ENCODE results near the gene CCDC200.
"Not testable (repeated sequence)": the region's sequence is repeated elsewhere in the genome, so short reads cannot be mapped to it uniquely, and the experiment has no call there.

Gene CCDC200

DNA sequence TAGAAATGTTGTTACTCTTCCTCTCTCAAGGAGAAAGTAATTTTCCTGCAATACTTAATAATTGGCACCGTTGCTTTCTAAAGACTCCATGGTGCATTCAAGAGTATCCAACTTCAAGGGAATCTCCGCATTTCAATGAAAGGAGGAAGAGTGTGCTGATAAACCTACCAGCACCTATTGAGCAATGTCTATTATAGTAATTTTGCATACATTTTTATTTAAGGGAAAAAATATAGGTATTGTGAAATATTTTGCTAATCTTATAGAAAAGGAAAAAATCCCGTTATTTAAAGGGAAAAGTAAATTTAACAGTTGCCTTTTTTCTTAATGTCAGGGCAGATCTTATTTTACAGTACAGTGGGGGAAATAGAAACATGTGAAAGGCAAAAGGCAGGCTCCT lies 17.8 kb downstream of the CCDC200 start:
- Mint-ChIP-seq H3K9me3 (no peaks in the 10 kb centered on the region), H3K4me1 (ENCODE audit: low read depth) (peaks cover 23% of the 10 kb centered on the region), H3K36me3 (ENCODE audit: low read depth) (peaks cover 27% of the 10 kb centered on the region), H3K27me3 (ENCODE audit: low read depth) (no peaks in the 10 kb centered on the region), H3K27ac (peak overlapping the region; percentile 97), H3K4me3 (peak overlapping the region; percentile 99)
- DNase-seq (ENCODE audit: low spot score) = no peak

DNA sequence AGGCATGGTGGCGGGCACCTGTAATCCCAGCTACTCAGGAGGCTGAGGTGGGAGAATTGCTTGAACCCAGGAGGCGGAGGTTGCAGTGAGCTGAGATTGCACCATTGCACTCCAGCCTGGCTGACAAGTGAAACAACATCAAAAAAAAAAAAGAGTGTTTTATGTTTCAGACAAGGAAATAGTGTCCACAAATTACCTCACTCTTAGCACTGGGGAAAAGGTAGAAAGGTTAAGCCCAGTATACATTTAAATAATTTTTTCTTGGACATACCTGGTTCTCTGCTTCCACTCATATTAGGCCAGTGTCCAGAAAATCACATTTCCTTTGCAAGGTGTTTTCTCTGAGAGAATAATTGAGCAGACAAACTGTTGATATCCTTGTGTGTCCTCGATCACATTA lies 25.4 kb downstream of the CCDC200 start:
- DNase-seq (ENCODE audit: low spot score); H3K27ac Mint-ChIP-seq; H3K4me3 Mint-ChIP-seq; H3K27me3 Mint-ChIP-seq (ENCODE audit: low read depth); H3K4me1 Mint-ChIP-seq (ENCODE audit: low read depth); H3K9me3 Mint-ChIP-seq: not testable (repeated sequence)
- peaks cover 42% of the 10 kb centered on the region for H3K36me3 Mint-ChIP-seq (ENCODE audit: low read depth)

DNA sequence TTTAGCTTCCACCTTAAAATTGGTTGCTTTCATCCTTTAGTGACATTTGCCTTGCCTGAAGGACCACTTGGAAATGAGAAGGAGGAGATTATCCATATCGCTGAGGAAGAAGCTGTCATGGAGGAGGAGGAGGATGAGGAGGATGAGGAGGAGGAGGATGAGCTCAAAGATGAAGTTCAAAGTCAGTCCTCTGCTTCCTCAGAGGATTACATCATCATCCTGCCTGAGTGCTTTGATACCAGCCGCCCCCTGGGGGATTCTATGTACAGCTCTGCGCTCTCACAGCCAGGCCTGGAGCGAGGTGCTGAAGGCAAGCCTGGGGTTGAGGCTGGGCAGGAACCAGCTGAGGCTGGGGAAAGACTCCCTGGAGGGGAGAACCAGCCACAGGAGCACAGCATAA lies 28.3 kb downstream of the CCDC200 start:
- Mint-ChIP-seq H3K36me3 (ENCODE audit: low read depth) (peaks cover 51% of the 10 kb centered on the region), H3K27ac (no peak overlapping the region), H3K4me1 (ENCODE audit: low read depth) (no peaks in the 10 kb centered on the region), H3K4me3 (no peak overlapping the region), H3K27me3 (ENCODE audit: low read depth) (no peaks in the 10 kb centered on the region), H3K9me3 (no peaks in the 10 kb centered on the region)
- DNase-seq (ENCODE audit: low spot score) = no peak

DNA sequence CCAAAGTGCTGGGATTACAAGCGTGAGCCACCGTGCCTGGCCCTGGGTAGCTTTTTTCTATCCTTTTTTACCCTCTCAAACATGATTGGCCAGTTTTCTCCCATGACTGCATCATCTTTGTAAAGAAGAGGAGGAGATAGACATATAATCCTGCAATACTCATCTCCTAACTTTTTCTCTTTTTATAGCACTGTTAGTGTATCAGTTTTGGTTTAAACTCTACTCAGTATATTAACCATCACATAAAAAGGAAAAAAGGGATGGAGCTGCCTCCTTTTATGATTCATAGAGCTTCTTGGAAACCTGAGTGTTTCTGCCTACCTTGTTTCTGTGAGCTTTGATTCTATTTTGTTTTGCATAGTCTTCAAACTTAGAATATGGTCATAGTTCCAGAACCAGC lies 28.8 kb downstream of the CCDC200 start:
- Mint-ChIP-seq H3K4me1 (ENCODE audit: low read depth) (no peaks in the 10 kb centered on the region), H3K4me3 (no peak overlapping the region), H3K27me3 (ENCODE audit: low read depth) (no peaks in the 10 kb centered on the region), H3K27ac (no peak overlapping the region), H3K36me3 (ENCODE audit: low read depth) (peaks cover 55% of the 10 kb centered on the region), H3K9me3 (no peaks in the 10 kb centered on the region)
- DNase-seq (ENCODE audit: low spot score) = no peak

DNA sequence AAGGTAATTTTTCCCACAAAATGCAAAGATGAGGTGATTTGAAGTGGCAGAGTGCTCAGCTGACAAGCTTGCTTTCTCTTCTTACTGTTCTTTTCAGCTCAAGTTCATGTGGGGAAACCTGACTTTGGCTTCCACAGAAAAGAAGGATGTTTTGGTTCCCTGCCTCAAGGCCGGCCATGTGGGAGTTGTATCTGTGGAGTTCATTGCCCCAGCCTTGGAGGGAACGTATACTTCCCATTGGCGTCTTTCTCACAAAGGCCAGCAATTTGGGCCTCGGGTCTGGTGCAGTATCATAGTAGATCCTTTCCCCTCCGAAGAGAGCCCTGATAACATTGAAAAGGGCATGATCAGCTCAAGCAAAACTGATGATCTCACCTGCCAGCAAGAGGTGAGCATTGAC lies 35.2 kb downstream of the CCDC200 start:
- Mint-ChIP-seq H3K4me3 (no peak overlapping the region), H3K4me1 (ENCODE audit: low read depth) (no peaks in the 10 kb centered on the region), H3K27me3 (ENCODE audit: low read depth) (no peaks in the 10 kb centered on the region), H3K9me3 (no peaks in the 10 kb centered on the region), H3K36me3 (ENCODE audit: low read depth) (peaks cover 70% of the 10 kb centered on the region), H3K27ac (no peak overlapping the region)
- DNase-seq (ENCODE audit: low spot score) = no peak

DNA sequence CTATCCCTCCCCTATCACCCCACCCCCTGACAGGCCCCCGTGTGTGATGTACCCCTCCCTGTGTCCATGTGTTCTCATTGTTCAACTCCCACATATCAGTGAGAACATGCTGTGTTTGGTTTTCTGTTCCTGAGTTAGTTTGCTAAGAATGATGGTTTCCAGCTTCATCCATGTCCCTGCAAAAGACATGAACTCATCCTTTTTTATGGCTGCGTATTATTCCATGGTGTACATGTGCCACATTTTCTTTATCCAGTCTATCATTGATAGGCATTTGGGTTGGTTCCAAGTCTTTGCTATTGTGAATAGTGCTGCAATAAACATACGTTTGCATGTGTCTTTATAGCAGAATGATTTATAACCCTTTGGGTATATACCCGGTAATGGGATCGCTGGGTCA lies 41.8 kb downstream of the CCDC200 start:
- H3K27me3 Mint-ChIP-seq (ENCODE audit: low read depth); H3K4me1 Mint-ChIP-seq (ENCODE audit: low read depth); H3K4me3 Mint-ChIP-seq; H3K27ac Mint-ChIP-seq; DNase-seq (ENCODE audit: low spot score); H3K9me3 Mint-ChIP-seq: not testable (repeated sequence)
- H3K36me3 Mint-ChIP-seq (ENCODE audit: low read depth) = peaks cover 53% of the 10 kb centered on the region

DNA sequence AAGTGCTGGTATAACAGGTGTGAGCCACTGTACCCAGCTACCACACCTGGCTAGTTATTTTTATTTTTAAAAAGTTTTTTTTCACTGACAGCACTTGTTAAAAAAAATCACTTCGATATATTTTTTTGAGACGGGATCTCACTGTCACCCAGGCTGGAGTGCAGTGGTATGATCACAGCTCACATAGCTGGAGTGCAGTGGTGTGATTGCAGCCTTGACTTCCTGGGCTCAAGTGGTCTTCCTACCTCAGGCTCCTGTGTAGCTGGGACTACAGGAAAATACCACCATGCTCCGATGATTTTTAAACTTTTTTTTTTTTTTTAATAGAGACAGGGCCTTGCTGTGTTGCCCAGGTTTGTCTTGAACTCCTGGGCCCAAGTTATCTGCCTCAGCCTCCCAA lies 44.5 kb downstream of the CCDC200 start:
- Mint-ChIP-seq H3K9me3 (no peaks in the 10 kb centered on the region), H3K4me3 (no peak overlapping the region), H3K27me3 (ENCODE audit: low read depth) (no peaks in the 10 kb centered on the region), H3K27ac (no peak overlapping the region), H3K4me1 (ENCODE audit: low read depth) (no peaks in the 10 kb centered on the region), H3K36me3 (ENCODE audit: low read depth) (peaks cover 40% of the 10 kb centered on the region)
- no peak for DNase-seq (ENCODE audit: low spot score)

DNA sequence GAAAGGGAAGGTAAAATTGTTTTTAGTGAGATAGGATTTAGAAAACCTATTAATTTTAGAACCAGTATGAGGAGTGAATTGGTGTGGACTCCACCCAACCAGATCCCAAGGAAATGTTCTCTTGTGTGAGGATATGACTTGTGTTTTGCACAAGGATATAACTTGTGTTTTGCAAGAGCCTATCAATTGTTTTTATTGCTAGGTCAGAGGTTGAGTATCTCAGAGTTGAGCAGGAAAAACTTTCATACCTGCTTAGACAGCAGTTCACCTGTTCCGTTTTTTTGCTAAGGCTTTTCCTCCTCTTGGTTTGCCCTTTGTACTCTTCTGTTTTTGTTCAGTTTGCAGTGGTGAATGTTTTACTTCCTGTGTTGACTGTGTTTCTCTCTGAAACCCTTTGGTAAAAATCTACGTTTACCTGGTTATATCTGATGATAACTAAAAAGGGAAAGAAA lies 52.3 kb downstream of the CCDC200 start:
- peak overlapping the region; percentile 83 for H3K27ac Mint-ChIP-seq
- peaks cover 38% of the 10 kb centered on the region for H3K4me1 Mint-ChIP-seq (ENCODE audit: low read depth)
- H3K36me3 Mint-ChIP-seq (ENCODE audit: low read depth) = peaks cover 38% of the 10 kb centered on the region
- H3K27me3 Mint-ChIP-seq (ENCODE audit: low read depth) = no peaks in the 10 kb centered on the region
- DNase-seq (ENCODE audit: low spot score) = no peak
- peak overlapping the region; percentile 56 for H3K4me3 Mint-ChIP-seq
- H3K9me3 Mint-ChIP-seq = no peaks in the 10 kb centered on the region

DNA sequence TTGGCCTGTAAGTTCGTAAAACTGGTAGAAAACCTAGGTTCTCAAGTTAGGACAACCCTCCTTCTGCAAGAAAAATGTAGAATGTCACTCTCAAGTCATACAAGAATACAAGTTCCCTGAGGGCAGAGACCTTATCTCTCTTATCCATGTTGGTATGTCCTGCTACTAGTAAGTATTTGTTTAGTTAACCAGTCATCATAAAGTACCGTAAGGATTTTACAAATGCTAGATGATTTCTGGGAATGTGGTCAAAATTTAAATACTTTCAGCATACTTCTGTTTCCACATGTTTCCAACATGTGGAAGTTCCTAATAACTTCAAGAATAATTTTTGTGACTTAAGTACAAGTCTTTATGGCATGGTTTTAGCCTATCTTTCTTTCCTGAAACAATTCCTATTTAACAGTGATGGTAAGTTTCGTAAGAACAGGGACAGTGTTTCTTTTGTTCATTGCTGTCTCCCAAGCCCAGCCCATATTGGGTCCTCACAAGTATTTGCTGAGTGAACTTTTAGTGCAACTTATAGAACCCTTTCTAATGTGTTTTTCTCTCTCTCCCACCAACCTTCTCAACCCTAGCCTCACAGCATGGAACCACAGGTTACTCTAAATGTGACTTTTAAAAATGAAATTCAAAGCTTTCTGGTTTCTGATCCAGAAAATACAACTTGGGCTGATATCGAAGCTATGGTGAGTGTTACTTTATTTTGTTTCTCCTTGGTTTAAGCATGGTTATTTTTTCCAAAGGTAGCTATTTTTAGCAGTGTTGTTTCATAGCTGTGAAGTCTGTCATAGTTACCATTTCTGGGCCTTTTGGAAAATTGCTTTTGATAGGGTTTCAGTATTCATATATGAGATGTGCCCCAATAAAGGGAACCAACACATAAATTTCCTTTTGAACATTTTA lies 53.0 kb downstream of the CCDC200 start:
- no peak for DNase-seq (ENCODE audit: low spot score)
- peaks cover 36% of the 10 kb centered on the region for H3K36me3 Mint-ChIP-seq (ENCODE audit: low read depth)
- peak overlapping the region; percentile 56 for H3K4me3 Mint-ChIP-seq
- H3K27me3 Mint-ChIP-seq (ENCODE audit: low read depth) = no peaks in the 10 kb centered on the region
- no peaks in the 10 kb centered on the region for H3K9me3 Mint-ChIP-seq
- H3K27ac Mint-ChIP-seq = peak overlapping the region; percentile 83
- H3K4me1 Mint-ChIP-seq (ENCODE audit: low read depth) = peaks cover 38% of the 10 kb centered on the region

DNA sequence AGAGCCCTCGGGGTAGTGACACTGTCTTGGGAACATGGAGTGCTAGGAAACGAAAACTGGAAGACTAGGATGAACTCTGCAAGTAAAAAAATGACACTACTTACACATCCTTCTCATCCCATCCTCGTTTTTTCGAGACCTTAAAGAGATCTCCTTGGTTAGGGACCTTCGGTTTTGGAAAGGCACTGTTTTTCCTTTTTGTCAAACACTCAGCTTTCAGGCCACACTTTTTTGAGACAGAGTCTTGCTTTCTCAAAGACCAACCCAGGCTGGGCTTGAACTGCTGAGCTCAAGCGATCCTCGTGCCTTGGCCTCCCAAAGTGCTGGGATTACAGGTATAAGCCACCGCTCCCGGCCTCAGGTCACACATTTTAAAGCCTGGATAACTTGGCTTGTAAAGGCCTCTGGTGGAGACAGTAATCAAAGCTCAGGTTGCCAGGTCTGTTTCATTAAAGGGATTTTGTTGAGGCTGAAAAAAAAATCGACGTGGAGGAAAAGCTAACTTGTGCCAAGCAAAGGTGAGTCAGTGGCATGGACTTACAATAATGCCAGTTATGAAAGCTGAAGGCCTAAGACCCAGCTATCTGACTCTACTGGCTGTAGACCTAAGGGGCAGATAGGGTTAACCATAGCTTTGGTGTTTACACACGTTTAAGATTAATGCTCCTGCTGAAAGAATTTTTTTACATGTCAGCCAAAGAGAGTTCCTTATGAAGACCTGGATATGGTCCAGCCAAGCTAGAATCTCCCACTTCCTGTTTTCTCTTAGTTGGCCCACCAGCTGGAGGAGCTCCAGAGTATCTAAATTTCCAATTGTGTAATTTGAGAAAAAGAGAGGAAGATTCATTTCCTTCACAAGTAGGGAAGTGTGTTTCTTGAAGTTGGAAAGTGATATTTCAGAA lies 56.6 kb downstream of the CCDC200 start:
- H3K4me1 Mint-ChIP-seq (ENCODE audit: low read depth) = peaks cover 35% of the 10 kb centered on the region
- no peak overlapping the region for H3K4me3 Mint-ChIP-seq
- peaks cover 18% of the 10 kb centered on the region for H3K36me3 Mint-ChIP-seq (ENCODE audit: low read depth)
- DNase-seq (ENCODE audit: low spot score) = peak; percentile 7
- no peaks in the 10 kb centered on the region for H3K27me3 Mint-ChIP-seq (ENCODE audit: low read depth)
- no peak overlapping the region for H3K27ac Mint-ChIP-seq
- H3K9me3 Mint-ChIP-seq = no peaks in the 10 kb centered on the region

Data from T-helper 2 cell treated with Interferon-gamma antibody and Interleukin-4, amounts not matched to agents 5 μg/mL and 100 μg/mL, for 36 hours (primary cell).